ENCODE results near the gene LPXN.
"Not testable (repeated sequence)": the region's sequence is repeated elsewhere in the genome, so short reads cannot be mapped to it uniquely, and the experiment has no call there.

LPXN gene

DNA sequence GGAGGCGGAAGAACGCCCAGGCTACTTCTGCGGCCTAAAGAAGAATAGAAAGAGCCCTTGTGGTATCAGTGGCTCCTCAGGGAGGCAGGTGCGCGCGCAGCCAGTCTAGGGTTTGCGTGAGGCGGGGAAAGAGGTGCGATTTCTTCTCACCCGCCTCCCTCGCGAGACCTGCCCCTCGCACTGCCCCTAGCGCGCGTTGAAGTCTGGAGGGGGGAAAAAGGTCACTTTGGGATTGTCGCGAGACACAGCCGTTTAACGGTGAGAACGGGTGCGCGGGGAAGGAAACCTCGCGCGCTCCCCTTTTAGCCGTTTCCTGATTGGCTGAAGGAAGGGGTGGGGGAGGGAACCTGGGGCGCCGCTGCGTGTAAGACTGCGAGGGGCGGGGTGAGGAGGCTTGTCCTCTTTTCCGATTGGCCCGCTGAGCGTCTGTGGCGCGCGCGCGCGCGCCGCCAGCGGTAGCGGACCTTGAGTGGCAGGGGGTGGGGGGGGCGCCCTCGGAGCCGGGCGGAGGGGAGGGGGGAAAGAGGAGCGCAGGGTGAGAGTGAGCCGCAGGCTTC, 3.1 kb upstream of the LPXN start, which contains the start of gene ZFP91:
Gene ZFP91, plus strand, starts transcription at position 429 of the 557 bp plus-strand sequence. CDS start 219 bp downstream, outside the sequence.
- peak; percentile 98 for DNase-seq

DNA sequence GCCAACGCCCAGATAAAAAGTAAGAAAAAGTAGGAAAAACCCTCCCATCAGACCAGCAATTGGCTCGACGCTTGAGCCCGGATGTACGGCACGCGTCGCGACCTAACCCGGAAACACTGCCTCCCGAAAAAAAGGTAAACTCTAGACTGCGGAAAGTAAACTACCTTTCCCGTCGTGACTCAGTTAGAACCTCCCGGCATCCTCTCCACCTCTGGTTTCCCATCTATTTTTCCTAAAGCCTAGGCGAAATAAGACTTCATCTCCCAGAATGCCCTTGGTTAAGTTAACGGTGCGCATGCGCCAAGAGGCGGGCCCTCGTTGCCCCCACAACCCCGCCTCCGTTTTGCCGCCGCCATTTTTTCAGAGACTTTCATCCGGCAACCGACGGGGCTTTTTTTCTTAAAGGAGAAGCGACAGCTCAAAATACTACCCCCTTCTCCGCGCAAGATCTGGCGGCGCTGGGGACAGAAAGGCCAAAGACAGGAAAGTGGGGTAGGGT, 2.5 kb upstream of the LPXN start:
- peak; percentile 97 for DNase-seq

DNA sequence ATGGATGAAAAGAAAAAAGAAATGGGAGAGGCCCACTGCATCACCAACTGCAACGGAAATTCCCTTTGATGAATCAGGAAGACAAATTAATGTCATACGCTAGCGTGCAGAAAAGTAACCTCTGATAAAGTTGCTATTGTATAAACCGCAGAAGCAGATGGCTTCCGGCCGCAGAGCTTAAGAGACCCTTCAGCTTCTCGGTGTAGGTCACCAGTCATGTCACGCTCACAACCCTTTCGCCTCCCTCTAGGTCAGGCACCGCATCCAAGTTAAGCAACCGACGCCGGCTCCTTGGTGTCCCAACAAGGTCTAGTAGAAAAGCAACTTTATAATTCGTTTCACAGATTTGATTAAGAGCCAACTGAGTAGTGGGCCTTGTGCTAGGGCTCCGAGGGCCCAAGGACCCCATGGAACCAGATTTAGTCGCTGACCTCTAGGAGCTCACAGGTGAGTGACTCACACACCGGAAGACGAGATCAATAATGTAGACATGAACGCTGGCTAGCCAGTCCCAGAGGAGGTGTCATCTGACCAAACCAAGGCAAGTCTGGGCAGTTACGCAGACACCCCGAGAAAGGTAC, 2.0 kb upstream of the LPXN start:
- peak; percentile 91 for DNase-seq

DNA sequence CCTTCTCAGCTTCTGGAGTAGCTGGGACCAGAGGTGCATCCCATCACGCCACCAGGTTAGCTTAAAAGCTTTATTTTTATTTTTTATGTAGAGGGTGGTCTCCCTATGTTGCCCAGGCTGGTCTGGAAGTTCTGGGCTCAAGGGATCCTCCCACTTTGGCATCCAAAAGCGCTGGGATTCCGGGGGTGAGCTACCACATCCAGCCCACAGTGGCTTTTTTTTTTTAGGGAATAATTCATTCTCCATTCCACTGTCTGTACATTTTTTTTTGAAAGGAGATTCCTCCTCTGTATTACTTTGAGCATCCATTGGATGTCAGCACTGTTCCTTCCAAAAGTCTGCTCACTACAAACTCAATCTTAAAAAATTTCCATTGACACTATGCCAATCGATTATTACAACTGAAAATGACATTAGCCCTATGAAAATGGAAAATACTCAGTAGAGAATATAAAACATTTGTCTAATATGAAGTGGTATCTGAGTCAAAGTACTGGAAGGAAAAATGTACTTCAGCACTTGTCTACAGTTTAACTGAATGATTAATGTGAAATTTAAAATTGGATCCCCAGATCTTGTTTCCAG, 1.3 kb upstream of the LPXN start:
- peak; percentile 44 for DNase-seq

DNA sequence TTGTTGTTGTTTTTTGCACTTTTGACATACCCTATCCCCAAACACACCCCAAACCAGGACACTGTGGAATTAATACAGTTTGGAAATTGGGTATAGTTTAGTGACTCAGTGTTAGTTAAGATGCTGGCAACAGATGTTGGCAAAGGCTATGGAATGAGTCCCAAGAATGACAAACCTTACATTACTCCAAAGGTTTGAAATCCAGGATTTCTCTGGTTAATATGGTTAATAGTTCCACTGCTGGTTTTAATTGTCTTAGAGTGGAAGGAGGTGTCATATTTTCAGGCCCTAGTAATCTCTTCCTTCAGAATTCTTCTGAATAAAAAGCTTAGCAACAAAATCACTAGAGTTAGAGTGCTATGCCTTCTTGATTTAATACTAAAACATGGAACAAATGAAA, 775 bp downstream of the LPXN start:
- no peak for DNase-seq

DNA sequence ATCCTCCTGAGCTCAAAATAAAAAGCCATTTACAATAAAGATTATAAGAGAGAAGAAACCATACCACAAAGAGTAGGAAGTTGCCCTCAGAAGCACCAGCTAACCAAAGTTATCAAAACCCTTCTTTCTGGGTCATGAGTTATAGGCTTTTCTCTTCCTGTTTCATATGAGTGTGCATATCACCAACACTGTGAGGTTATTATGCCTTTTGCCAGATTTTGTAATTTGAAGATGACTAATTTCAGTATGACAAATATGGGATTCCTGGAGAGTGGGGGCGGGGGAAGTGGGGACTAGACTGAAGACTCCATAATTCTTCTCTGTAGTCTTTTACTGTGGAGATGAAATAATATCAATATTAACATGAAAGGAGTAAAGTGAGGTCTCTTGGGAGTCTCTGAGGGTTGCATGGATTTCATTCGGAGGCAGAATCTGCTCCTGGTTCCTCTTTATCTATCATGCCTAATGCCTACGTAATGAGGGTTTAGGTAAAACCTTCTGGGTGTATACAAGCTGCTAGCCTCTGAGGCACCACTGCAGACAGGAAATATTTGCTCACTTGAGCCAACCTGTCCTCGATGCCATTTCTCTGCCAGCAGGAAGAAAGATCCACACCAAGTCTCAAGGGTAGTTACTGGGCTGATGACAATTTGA, 2.1 kb downstream of the LPXN start:
- peak; percentile 72 for DNase-seq

DNA sequence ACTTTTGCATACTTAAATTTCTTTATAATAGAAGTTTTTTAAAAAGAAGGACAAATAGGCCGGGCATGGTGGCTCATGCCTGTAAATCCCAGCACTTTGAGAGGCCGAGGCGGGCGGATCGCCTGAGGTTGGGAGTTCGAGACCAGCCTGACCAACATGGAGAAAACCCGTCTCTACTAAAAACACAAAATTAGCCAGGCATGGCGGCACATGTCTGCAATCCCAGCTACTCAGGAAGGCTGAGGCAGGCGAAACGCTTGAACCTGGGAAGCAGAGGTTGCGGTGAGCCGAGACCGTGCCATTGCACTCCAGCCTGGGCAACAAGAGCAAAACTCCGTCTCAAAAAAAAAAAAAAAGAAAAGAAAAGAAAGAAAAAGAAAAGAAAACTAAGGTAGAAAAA, 2.8 kb downstream of the LPXN start:
- DNase-seq: not testable (repeated sequence)

DNA sequence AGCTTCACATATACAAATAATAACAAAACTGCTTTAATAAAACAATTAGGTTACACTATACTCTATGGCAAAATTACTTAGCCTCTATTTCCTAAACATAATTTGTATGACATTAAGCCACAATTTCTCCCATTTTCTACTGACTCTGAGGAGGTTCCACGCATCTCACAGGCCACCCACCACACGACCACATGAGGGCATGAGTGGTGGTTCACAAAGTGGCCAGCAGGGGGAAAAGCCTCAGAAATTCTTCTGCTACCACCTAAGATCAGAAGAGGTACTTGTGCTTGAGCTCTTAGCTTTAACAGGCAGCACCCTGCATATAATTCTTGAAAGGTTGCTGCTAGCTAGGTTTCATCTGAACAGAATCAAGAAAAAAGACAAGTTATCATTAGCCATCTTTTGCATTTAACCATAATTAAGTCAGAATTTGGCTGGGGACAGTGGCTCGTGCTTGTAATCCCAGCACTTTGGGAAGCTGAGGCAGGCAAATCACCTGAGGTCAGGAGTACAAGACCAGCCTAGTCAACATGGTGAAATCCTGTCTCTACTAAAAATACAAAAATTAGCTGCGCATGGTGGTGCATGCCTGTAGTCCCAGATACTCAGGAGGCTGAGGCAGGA, 7.7 kb downstream of the LPXN start:
- DNase-seq: peak; percentile 86

DNA sequence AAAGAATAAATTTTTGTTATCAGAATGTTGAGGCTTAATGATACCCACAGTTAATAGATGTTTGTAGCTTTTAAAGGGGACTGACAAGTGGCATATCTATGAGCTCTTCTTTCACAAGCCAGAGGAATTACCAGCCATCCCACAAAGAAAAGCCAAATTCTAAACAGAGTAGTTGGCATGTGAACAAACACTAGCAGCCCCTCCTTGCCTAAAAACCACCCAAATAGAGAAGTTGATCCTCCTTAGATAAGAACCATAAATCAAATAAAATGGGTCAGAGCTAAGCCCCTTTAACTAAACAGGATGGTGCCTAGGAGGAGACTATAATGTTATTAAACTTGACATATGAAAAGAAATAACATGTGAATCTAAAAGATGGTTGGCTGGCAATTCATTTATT, 11.4 kb downstream of the LPXN start:
- peak; percentile 30 for DNase-seq

DNA sequence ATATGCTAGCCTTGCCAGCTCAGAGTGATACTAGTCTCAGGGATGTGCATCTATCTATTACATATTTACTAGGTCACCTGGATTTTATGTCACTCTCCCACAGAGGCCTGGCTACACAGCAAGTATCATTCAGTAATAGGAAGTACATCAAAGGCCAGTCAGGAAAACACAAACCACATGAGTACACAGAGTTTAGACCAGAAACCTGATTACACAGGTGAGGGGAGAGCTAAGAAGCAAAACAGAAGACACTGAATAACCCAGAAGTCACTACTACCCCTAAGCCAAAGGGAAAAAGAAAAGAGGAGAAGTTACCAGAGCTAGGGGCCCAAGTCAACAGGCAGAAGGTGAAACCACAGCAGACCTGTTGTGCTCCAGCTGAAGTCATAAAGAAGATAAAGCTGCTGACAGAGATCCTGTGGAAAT, 13.3 kb downstream of the LPXN start:
- DNase-seq: peak; percentile 47

DNA sequence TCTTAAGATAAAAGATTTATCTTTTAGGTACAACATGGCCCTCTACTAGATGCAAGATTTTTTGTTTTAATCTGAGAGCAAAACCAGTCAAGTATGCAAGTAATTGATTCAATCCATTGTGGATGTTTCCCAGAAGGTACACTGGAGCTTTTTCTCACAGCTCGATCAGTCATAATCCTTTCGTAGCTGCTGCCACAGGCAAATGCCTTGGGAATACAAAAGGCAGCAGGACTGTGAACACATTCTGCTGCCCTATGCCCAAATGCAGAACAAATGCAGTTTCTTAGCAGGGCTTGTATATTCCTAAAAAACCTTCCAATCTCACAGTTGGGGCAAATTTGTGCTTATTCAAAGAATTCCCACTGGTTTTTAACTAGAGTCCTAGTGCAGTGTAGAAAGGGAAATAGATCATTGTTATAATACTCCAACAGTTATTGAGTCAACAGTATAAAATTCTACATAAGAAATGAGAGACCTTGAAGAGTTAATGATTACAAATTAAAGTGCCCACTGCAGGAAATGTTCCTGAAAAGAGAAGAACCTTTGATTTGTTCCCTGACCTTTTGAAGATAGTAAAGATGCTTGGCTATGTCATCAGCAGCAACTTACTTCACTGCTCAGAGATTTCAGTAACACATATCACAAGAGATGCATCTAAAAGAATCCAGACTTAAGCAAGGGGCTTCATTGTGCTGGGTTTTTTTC, 14.1 kb downstream of the LPXN start:
- DNase-seq: no peak

DNA sequence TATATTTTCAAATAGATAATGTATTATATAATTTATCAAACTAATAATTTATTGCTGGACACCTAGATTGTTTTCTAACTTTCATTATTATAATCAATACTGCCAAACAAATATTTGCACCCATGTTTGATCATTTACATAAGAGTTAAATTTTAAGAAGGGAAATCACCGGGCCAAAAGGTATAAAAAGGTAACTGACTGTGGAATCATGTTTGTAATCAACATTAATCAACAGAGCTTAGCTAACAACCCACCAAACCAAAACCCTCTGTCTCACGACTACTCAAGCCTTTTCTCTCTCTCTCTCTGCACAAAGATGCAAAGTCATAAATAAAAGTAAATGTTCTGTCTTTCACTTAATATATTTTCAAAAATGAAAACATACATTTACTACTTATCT, 14.8 kb downstream of the LPXN start:
- no peak for DNase-seq

DNA sequence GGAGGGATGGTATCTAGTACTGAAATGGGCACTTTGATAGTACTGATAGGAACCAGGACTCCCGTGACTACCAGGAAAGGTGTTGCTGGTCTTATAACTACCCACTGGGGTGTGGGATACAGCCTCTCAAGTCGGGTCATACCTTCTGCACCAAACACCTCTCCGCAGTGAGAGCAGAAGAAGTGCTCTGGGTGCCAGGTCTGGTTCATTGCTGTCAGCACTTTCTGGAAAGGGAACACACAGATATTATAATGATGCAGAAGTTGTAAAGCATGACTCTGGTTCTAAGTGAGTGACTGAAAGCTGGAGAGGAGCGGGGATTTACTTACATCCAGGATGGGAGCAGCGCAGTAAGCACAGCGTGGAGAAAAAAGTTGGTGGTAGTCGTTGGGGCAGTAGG, 26.0 kb downstream of the LPXN start:
- DNase-seq: no peak

DNA sequence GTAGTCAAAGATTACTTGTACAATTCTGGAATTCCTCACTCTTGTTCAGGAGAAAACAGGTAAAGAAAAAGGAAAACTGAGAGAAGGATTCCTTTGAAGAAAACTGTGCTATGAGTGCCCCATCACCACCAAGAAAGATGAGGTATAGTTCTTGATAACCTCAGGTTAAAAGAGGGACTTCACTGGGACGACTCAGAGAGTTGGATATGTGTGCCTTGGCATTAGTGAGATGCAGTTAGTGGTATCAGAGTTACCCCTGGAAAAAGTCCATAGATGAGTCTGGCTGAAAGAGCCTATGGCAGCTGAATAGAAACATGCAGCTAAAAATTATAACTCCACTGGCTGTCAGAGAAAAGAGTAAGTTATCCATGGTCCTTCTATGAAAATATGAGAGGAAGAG, 28.8 kb downstream of the LPXN start:
- DNase-seq: no peak

DNA sequence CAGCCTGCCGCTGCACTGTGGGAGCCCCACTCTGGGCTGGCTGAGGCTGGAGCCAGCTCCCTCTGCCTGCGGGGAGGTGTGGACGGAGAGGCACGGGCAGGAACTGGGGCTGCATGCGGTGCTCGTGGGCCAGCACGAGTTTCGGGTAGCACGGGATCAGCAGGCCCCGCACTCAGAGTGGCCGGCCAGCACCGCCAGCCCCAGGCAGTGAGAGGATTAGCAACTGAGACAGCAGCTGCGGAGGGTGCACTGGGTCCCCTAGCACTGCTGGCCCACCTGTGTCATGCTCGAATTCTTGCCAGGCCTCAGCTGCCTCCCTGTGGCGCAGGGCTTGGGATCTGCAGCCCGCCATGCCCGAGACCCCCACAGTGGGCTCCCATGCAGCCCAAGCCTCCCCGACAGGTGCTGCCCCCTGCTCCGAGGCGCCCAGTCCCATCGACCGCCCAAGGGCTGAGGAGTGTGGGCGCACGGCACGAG, 43.8 kb downstream of the LPXN start:
- no peak for DNase-seq

DNA sequence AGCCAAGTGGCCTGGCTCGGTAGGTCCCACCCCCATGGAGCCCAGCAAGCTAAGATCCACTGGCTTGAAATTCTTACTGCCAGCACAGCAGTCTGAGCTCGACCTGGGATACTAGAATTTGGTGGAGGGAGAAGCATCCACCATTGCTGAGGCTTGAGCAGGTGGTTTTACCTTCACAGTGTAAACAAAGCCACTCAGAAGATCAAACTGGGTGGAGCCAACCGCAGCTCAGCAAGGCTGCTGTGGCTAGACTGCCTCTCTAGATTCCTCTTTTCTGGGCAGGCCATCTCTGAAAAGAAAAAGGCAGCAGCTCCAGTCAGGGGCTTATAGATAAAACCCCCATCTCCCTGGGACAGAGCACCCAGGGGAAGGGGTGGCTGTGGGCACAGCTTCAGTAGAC, 45.4 kb downstream of the LPXN start:
- peak; percentile 53 for DNase-seq

DNA sequence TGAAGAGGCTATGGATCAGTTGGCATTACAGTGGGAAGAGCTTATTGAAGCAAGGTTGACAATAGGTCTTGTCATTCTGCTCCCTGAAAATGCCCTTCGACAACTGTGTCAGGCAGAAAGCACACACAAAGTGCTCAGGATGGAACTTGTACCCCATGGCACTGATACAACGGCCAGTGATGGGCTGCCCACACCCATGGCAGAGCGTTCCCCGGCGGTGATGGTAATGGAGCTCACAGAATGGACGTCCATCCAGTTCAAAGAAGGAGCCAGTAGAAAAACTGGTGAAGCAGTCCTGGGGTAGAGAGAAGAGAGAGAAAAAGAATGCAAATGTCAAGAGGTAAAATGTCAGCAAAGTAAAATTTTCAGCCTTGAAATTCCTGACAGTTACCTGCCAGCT, 48.2 kb downstream of the LPXN start:
- DNase-seq: no peak

DNA sequence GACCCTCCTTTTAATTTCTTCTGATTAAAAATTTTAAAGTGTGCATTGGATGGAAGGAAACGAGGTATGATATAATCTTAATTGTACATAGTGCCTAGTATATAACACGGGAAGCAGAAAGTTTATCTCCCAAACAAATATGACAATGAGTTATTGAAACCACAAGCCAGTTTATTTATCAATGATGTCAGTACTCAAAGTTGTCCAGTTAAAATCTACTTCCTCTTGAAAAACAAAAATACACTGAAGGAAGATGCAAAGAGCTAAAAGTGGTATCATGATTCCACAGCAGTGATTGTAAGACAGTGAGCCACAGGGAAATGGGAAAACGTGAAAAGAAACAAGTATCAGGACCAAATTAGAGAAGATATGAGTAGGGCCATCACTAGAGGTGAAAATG, 48.9 kb downstream of the LPXN start:
- no peak for DNase-seq

DNA sequence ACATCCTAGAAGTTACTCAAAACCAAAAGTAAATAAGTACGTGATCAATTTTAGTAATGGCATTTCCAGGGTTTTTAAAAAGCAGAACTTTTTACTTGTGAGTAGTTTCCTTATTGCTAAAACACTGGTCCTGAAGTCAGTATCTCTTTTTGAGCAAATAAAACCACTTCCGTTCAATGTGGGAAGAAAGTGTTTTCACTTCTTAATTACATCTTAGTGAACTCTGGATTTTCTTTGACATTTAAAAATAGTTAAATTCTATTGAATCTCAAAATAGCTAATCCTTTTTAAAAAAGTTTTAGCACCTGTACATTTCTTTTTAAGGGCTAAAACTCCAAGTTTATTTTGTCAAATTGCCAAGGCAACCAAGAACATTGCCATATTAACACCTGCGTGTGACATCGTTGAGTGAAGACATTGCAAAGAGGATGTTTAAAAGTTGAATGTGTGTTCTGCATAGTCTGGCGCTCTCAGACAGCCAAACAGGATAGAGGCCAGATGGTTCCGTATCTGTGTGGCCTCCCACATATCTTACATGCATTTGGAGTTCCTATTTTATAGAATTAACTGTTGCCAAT, 50.5 kb downstream of the LPXN start:
- peak; percentile 75 for DNase-seq

DNA sequence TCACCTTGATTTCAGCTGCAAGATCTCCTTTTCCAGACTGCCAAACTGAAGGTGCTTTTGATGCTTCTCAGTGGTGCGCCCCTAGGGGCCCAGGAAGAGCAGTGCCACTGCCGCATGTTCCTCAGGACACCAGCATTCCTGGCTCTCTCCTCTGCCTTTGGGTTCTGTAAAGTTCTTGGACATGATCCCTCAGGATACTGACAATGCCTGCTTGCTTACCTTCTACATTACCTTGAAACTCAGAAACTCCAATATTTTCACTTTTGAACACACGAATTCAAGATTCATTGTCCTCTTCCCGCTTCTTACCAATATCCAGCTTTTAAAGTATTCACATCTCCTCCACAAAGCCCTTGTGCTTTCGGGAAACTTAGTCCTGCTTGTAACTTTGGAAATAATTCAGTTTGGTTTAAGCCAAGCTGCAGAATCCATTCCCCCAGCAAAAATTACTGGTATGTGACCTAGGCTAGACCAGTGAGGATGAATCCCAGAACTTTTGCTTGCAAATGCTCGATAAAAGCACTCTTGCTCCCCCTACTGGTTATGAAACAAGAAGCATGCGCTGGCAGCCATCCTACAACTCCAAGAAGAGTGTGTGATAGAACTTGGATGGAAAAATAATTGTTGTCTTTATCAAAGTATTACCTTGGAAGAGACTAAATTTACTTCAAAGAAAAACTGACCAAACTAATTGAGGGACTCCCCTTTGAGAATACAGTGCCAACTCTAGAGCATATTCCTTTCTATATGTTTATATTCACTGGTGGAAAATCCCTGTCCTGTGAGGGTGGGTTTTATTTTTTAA, 51.2 kb downstream of the LPXN start:
- peak; percentile 78 for DNase-seq

DNA sequence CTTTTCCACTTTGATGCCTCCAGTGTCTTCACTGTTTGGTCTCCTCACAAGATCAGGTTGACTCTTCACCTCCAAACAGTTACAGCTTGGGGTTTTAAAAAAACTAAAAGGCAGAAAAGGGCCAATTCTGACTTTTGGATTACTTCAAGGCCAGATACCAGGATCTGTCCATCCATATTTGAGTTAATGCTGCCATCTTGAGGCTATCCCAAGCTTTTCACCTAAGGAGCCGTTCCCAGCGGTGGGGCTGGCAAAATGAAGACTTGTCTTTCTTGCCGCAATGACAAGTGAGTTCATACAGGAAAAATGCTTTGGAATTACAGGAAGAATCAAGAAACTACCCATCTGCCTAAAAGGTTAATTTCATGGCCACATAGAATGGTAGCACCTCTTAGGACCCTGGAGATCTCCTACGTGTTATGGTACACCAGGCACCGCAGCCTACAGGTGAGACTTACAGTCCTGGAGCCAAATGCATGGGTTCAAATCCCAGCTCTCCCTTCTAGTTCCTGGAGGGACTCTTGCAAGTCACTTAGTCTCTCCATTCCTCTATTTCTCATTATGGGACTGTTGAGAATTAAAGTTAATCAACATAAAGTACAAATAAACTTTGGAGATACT, 61.8 kb downstream of the LPXN start:
- DNase-seq: peak; percentile 33
